Fibroblast of lung (primary cell): ENCODE data around the gene PPP1R1B.

Source experiments
- CTCF ChIP-seq, 2 donors: IDR thresholded peaks in 1 of 2; conservative IDR thresholded peaks in 1 of 2; 1 replicate in 1 of 2; 2 replicates in 1 of 2; pipeline ENCODE4 v1.5.1; 2011 to 2012; ENCODE audit warnings: low read length in 2 of 2, control low read depth in 1 of 2, inconsistent platforms in 1 of 2, low read depth in 1 of 2, mild to moderate bottlenecking in 1 of 2
- EZH2 ChIP-seq: IDR thresholded peaks from 2 replicates; pipeline ENCODE4 v1.5.1; 2012; ENCODE audit warnings: low read length, control low read depth, mild to moderate bottlenecking; ENCODE audit errors: missing control alignments

DNA sequence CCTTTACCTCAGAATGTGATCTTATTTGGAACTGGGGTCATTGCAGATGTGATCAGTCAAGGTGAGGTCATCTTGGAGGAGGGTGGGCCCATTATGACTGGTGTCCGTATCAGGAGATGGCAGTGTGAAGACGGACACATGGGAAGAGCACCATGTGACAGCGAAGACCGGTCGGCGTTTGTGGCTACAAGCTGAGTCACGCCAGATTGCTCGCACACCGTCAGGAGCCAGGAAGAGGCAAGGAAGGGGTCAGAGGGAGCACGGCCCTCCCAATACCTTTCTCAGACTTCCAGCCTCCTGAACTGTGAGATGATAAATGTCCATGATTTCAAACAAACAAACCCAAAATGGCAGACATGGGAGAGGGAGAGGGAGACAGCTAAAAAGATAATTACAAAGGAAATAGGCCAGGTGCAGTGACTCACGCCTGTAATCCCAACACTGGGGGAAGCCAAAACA is 23.4 kb downstream of the PPP1R1B start:
- no peak for TF ChIP-seq CTCF (conservative IDR thresholded peaks at IDR 0.05 in 1 of 2, IDR thresholded peaks at IDR 0.05 in 1 of 2; ENCODE audit: low read depth in 1 of 2, low read length in 2 of 2)
- no peak for TF ChIP-seq EZH2
